ENCODE results near the gene DZIP1L. TPM values are rescaled to one million over a fixed set of nuclear protein-coding genes. Genes with fewer than 3 reads are reported as not detected.
"Not testable (repeated sequence)": the region's sequence is repeated elsewhere in the genome, so short reads cannot be mapped to it uniquely, and the experiment has no call there.

The DZIP1L gene
- total RNA-seq, 4 donors from 2014 or later, result 10.3 to 15.8 (median 12.6) TPM

DNA sequence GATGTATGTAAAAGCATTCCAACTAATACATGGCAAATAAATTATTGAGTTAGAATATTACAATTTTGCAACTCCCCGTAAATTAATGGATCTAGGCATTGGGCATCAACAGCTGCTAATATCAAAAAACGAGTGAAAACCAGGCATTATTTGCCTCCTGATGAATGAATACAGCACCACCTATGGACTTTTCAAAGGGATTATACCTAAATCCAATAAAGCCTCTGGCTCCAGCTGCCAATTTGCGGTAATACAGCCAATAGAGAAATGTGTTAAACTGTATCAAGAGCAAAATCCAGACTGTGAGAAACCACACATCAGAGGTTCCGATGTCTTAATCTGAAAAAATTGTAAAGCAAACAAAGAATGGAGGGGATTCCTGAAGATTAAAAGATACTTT, 33.1 kb upstream of the DZIP1L start:
- DNase-seq (ENCODE audit: extremely low spot score), result no peak
- Histone ChIP-seq H3K36me3 (no peaks in the 10 kb centered on the region), H3K27me3 (no peaks in the 10 kb centered on the region), H3K27ac (replicated peaks in 1 of 4) (no peak overlapping the region), H3K4me1 (no peaks in the 10 kb centered on the region), H3K4me3 (no peak overlapping the region), H3K9me3 (no peaks in the 10 kb centered on the region)
- intact Hi-C loops (cut with DNase I), result no loop called here
- 77% methylated on average over 4 of the region's 4 CpGs for WGBS
- TF ChIP-seq POLR2AphosphoS5 (IDR thresholded peaks at IDR 0.05) (no peak), EP300 (IDR thresholded peaks at IDR 0.05) (no peak), POLR2A (IDR thresholded peaks at IDR 0.05; ENCODE audit: low read depth) (no peak)
- TF ChIP-seq, protein P1, sequence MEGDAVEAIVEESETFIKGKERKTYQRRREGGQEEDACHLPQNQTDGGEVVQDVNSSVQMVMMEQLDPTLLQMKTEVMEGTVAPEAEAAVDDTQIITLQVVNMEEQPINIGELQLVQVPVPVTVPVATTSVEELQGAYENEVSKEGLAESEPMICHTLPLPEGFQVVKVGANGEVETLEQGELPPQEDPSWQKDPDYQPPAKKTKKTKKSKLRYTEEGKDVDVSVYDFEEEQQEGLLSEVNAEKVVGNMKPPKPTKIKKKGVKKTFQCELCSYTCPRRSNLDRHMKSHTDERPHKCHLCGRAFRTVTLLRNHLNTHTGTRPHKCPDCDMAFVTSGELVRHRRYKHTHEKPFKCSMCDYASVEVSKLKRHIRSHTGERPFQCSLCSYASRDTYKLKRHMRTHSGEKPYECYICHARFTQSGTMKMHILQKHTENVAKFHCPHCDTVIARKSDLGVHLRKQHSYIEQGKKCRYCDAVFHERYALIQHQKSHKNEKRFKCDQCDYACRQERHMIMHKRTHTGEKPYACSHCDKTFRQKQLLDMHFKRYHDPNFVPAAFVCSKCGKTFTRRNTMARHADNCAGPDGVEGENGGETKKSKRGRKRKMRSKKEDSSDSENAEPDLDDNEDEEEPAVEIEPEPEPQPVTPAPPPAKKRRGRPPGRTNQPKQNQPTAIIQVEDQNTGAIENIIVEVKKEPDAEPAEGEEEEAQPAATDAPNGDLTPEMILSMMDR (IDR thresholded peaks at IDR 0.05), result no peak

DNA sequence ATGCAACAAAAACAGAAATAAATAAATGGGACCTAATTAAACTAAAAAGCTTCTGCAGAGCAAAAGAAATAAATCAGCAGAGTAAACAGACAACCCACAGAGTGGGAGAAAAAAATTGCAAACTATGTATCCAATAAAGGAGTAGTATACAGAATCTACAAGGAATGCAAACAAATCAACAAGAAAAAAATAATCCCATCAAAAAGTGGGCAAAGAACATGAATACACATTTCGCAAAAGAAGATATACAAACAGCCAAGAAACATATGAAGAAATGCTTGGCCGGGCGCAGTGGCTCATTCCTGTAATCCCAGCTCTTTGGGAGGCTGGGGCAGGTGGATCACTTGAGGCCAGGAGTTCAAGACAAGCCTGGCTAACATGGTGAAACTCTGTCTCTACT, 26.8 kb upstream of the DZIP1L start:
- DNase-seq (ENCODE audit: extremely low spot score); H3K36me3 ChIP-seq; H3K9me3 ChIP-seq; H3K4me1 ChIP-seq; H3K27ac ChIP-seq (replicated peaks in 1 of 4); H3K4me3 ChIP-seq; intact Hi-C loops (cut with DNase I); H3K27me3 ChIP-seq: not testable (repeated sequence)
- 95% methylated on average over 3 of the region's 3 CpGs for WGBS

DNA sequence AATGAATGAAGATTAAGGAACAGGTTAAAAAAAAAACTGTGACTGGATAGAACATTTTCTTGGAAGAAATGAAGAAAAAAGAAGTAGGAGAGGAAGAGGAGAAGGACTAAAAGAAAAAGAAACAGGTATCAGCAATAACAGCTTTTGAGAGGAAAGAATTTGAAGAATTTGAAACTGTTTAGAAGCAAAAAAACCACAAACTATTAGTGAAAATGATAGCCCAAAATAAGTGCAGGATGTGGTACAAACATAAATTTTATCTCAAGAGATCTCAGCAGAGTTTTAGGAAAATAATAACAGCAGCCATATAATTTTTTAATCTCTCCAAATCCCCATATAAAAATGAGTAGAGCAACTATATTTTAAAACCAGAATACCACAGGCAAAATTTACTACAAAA, 25.5 kb upstream of the DZIP1L start:
- H3K4me3 ChIP-seq, result no peak overlapping the region
- no peaks in the 10 kb centered on the region for H3K36me3 ChIP-seq
- H3K27me3 ChIP-seq, result no peaks in the 10 kb centered on the region
- H3K27ac ChIP-seq (replicated peaks in 1 of 4), result no peak overlapping the region
- TF ChIP-seq, protein P1 (IDR thresholded peaks at IDR 0.05), result no peak
- no peak for TF ChIP-seq POLR2AphosphoS5 (IDR thresholded peaks at IDR 0.05)
- H3K4me1 ChIP-seq, result no peaks in the 10 kb centered on the region
- intact Hi-C loops (cut with DNase I), result no loop called here
- DNase-seq (ENCODE audit: extremely low spot score), result no peak
- no peaks in the 10 kb centered on the region for H3K9me3 ChIP-seq

DNA sequence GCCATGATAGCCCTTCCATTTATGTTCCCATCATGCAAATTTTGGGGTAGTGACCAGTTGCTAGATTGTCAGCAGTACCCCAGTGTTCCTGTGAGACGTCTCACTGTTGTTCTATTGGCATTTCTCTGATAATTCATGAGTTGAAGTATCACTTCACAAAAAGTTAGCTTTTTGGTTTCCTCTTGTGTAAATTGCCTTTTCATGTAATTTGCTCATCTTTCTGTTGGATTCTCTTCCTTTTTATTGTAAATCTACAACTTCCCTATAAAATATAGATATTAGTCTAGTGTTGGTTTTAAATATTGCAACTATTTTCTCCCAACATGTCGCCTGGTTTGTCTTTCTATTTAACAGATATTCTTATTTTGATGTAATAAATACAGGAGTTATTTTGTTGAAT, 24.3 kb upstream of the DZIP1L start:
- no peaks in the 10 kb centered on the region for H3K9me3 ChIP-seq
- no peak for TF ChIP-seq POLR2A (IDR thresholded peaks at IDR 0.05; ENCODE audit: low read depth)
- no peak for TF ChIP-seq EP300 (IDR thresholded peaks at IDR 0.05)
- TF ChIP-seq, protein P1 (IDR thresholded peaks at IDR 0.05), result no peak
- TF ChIP-seq POLR2AphosphoS5 (IDR thresholded peaks at IDR 0.05), result no peak
- 83% methylated on average over 2 of the region's 2 CpGs for WGBS
- H3K4me1 ChIP-seq, result no peaks in the 10 kb centered on the region
- intact Hi-C loops (cut with DNase I), result no loop called here
- no peak for DNase-seq (ENCODE audit: extremely low spot score)
- H3K4me3 ChIP-seq, result no peak overlapping the region
- H3K36me3 ChIP-seq, result no peaks in the 10 kb centered on the region
- H3K27me3 ChIP-seq, result no peaks in the 10 kb centered on the region
- H3K27ac ChIP-seq (replicated peaks in 1 of 4), result no peak overlapping the region

DNA sequence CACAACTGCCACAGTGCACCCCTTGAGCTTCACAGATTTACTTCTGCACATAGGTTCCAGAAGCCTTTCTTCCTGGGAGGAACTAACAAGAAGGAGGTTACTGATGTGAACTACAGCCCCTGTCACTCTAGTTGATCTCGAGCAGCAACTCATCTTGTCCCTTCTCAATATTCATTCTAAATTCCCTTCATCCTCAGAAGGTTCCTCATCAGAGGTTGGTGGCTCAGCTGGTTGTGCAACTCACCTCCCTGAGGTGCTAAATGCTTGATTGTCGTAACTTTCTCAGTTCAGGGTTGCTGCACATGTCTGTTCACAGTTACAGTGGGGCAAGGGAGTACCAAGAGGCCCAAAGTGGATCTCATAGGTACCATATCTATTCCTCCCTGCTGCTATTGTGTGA, 22.5 kb upstream of the DZIP1L start:
- Histone ChIP-seq H3K27me3 (no peaks in the 10 kb centered on the region), H3K9me3 (no peaks in the 10 kb centered on the region), H3K27ac (replicated peaks in 1 of 4) (no peak overlapping the region), H3K4me3 (no peak overlapping the region), H3K36me3 (no peaks in the 10 kb centered on the region), H3K4me1 (no peaks in the 10 kb centered on the region)
- 100% methylated on average over 1 of the region's 2 CpGs for WGBS
- no peak for TF ChIP-seq POLR2AphosphoS5 (IDR thresholded peaks at IDR 0.05)
- no peak for DNase-seq (ENCODE audit: extremely low spot score)
- intact Hi-C loops (cut with DNase I), result no loop called here

DNA sequence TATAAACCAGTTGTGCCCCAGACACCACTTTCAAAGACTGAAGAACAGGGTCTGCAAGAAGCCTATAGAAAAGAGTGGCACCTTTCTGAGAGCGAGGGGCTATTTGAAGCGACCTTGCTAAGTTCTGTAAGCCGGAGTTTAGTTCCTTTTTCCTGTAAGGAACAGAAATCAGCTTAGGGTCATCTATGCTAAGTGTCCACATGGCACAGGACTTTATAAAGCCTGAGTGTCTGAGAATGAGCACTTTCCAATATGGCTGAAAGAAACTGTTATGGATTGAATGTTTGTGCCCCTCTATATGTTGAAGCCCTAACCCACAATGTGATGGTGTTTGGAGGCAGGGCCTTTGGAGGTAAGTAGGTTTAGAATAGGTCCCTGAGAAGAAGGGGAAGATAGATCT, 20.8 kb upstream of the DZIP1L start:
- DNase-seq (ENCODE audit: extremely low spot score), result no peak
- 70% methylated on average over 3 of the region's 3 CpGs for WGBS
- Histone ChIP-seq H3K9me3 (no peaks in the 10 kb centered on the region), H3K27ac (replicated peaks in 1 of 4) (no peak overlapping the region), H3K4me3 (no peak overlapping the region), H3K27me3 (no peaks in the 10 kb centered on the region), H3K36me3 (no peaks in the 10 kb centered on the region), H3K4me1 (no peaks in the 10 kb centered on the region)
- TF ChIP-seq EP300 (IDR thresholded peaks at IDR 0.05), result no peak
- TF ChIP-seq, protein P1 (IDR thresholded peaks at IDR 0.05), result no peak
- no peak for TF ChIP-seq POLR2AphosphoS5 (IDR thresholded peaks at IDR 0.05)
- no peak for TF ChIP-seq POLR2A (IDR thresholded peaks at IDR 0.05; ENCODE audit: low read depth)
- intact Hi-C loops (cut with DNase I), result no loop called here
